Measurements from ENCODE around the gene IMMT. TPM values are rescaled to one million over a fixed set of nuclear protein-coding genes. Genes with fewer than 3 reads are reported as not detected.

Gene IMMT
- total and polyA plus RNA-seq, 9 of the 15 experiments (the other 6 are each of a cell fraction or from before 2014, with no cell fraction given) = 119 to 294 (median 140) TPM

- TF ChIP-seq E4F1 (CRISPR knock-in tag; IDR thresholded peaks at IDR 0.05; ENCODE audit: borderline replicate concordance) (no peak), ZNF316 (IDR thresholded peaks at IDR 0.05) (peak; percentile 82), RBM25 (IDR thresholded peaks at IDR 0.05; ENCODE audit: low read depth, low read length, severe bottlenecking) (peak; percentile 7), NR1H2 (CRISPR knock-in tag; IDR thresholded peaks at IDR 0.05) (no peak), ZNF668 (CRISPR knock-in tag; IDR thresholded peaks at IDR 0.05) (peak; percentile 25; the same call in 1 of the 2 replicates), BCOR (IDR thresholded peaks at IDR 0.05) (peak; percentile 45; the same call in 1 of the 2 replicates), JUN (IDR thresholded peaks at IDR 0.05; ENCODE audit: borderline replicate concordance, low read depth, low read length) (peak; percentile 47; the same call in 1 of the 2 replicates), JUN (CRISPR knock-in tag; IDR thresholded peaks at IDR 0.05; ENCODE audit: borderline replicate concordance) (no peak), TCF7 (IDR thresholded peaks at IDR 0.05; ENCODE audit: borderline replicate concordance) (no peak), GMEB1 (CRISPR knock-in tag; IDR thresholded peaks at IDR 0.05) (peak; percentile 98), HOMEZ (CRISPR knock-in tag; IDR thresholded peaks at IDR 0.05) (peak; percentile 78; the same call in 1 of the 2 replicates), MNT (conservative IDR thresholded peaks at IDR 0.05) (peak; percentile 82 to 92), CBX8 (IDR thresholded peaks at IDR 0.05; ENCODE audit: borderline replicate concordance, extremely low read depth, low read depth, low read length, poor library complexity, severe bottlenecking) (no peak), HCFC1 (IDR thresholded peaks at IDR 0.05; ENCODE audit: low read depth, low read length) (peak; percentile 42; the same call in 1 of the 2 replicates), ARID1B (IDR thresholded peaks at IDR 0.05) (peak; percentile 59), RBM17 (IDR thresholded peaks at IDR 0.05; ENCODE audit: borderline replicate concordance, low read depth, low read length) (no peak), ZNF583 (CRISPR knock-in tag; IDR thresholded peaks at IDR 0.05) (peak; percentile 68; the same call in 1 of the 2 replicates), E2F5 (CRISPR knock-in tag; IDR thresholded peaks at IDR 0.05) (peak; percentile 40; the same call in 1 of the 2 replicates), PML (IDR thresholded peaks at IDR 0.05; ENCODE audit: low read length) (peak; percentile 92)
These were observed at the start of gene IMMT (continued) for GRCh38 chr2:86195055-86195807.

Measured in K562 (cell line).